Astrocyte (in vitro differentiated cells and primary cell): ENCODE data around the gene SLC12A4. TPM values are rescaled to one million over a fixed set of nuclear protein-coding genes. Genes with fewer than 3 reads are reported as not detected.

Experiments
- DNase-seq: peaks from one replicate; pipeline ENCODE4 v3.0.0-alpha.2; 2010; ENCODE audit warnings: low read depth
- FAIRE-seq: peaks from 2 replicates; lab custom pipeline; 2011; peaks lifted over from hg19 to GRCh38; lab: Jason Lieb, UNC
- H2AFZ ChIP-seq: 2 replicates; pipeline ENCODE4 v1.6.0; 2012; ENCODE audit warnings: low read depth, low read length, inconsistent platforms
- H3K27ac ChIP-seq: 2 replicates; pipeline ENCODE4 v1.5.1; 2011; ENCODE audit warnings: low read depth, low read length, inconsistent platforms
- H3K27me3 ChIP-seq: 2 replicates; pipeline ENCODE4 v1.6.0; 2011; ENCODE audit warnings: low read length, inconsistent platforms; ENCODE audit not compliant: insufficient read depth
- H3K36me3 ChIP-seq: 2 replicates; pipeline ENCODE4 v1.5.1; 2011; ENCODE audit warnings: low read length, inconsistent platforms; ENCODE audit not compliant: insufficient read depth
- H3K4me1 ChIP-seq: 2 replicates; pipeline ENCODE4 v1.5.1; 2011; ENCODE audit warnings: low read length, inconsistent platforms; ENCODE audit not compliant: insufficient read depth
- H3K4me2 ChIP-seq: 2 replicates; pipeline ENCODE4 v1.6.0; 2012; ENCODE audit warnings: low read length, inconsistent platforms
- H3K4me3 ChIP-seq: 2 replicates; pipeline ENCODE4 v1.5.1; 2011; ENCODE audit warnings: low read depth, mild to moderate bottlenecking, low read length, inconsistent platforms; ENCODE audit not compliant: insufficient read depth
- H3K79me2 ChIP-seq: 2 replicates; pipeline ENCODE4 v1.6.0; 2012; ENCODE audit warnings: mild to moderate bottlenecking, low read length, inconsistent platforms; ENCODE audit not compliant: insufficient read depth
- H3K9ac ChIP-seq: 2 replicates; pipeline ENCODE4 v1.6.0; 2012; ENCODE audit warnings: mild to moderate bottlenecking, low read length, inconsistent platforms
- H3K9me3 ChIP-seq: 2 replicates; pipeline ENCODE4 v1.5.1; 2012; ENCODE audit warnings: low read depth, mild to moderate bottlenecking, low read length, inconsistent platforms; ENCODE audit not compliant: insufficient read depth
- H4K20me1 ChIP-seq: 2 replicates; pipeline ENCODE4 v1.6.0; 2012; ENCODE audit warnings: low read length, inconsistent platforms; ENCODE audit not compliant: insufficient read depth
- H3K27ac Mint-ChIP-seq: one replicate; pipeline ENCODE4 v1.8.0; 2021; ENCODE audit warnings: mild to moderate bottlenecking, mixed read lengths; ENCODE audit not compliant: unreplicated experiment
- H3K27me3 Mint-ChIP-seq: one replicate; pipeline ENCODE4 v1.8.0; 2021; ENCODE audit warnings: low read depth, mixed read lengths; ENCODE audit not compliant: unreplicated experiment
- H3K36me3 Mint-ChIP-seq: one replicate; pipeline ENCODE4 v1.8.0; 2021; ENCODE audit warnings: low read depth, mixed read lengths; ENCODE audit not compliant: unreplicated experiment
- H3K4me1 Mint-ChIP-seq: one replicate; pipeline ENCODE4 v1.8.0; 2021; ENCODE audit warnings: low read depth, mixed read lengths; ENCODE audit not compliant: unreplicated experiment
- H3K4me3 Mint-ChIP-seq: one replicate; pipeline ENCODE4 v1.8.0; 2021; ENCODE audit warnings: mild to moderate bottlenecking, moderate library complexity, mixed read lengths; ENCODE audit not compliant: unreplicated experiment
- H3K9me3 Mint-ChIP-seq: one replicate; pipeline ENCODE4 v1.8.0; 2021; ENCODE audit warnings: mild to moderate bottlenecking, mixed read lengths; ENCODE audit not compliant: unreplicated experiment
- CTCF ChIP-seq: IDR thresholded peaks from 2 replicates; pipeline ENCODE4 v1.5.1; 2011; ENCODE audit warnings: low read depth, mild to moderate bottlenecking, inconsistent platforms, low read length, moderate library complexity; ENCODE audit not compliant: insufficient read depth
- EZH2 ChIP-seq: IDR thresholded peaks from 2 replicates; pipeline ENCODE4 v1.6.1; 2012; ENCODE audit warnings: mild to moderate bottlenecking, low read length, inconsistent platforms; ENCODE audit not compliant: insufficient read depth
- total RNA-seq: library from RNA; stranded (reverse); gene quantifications from 2 replicates; pipeline ENCODE4 v1.2.1, GENCODE V29; 2021

SLC12A4 gene
- total RNA-seq, 1 donor from 2014 or later, result 118 TPM

DNA sequence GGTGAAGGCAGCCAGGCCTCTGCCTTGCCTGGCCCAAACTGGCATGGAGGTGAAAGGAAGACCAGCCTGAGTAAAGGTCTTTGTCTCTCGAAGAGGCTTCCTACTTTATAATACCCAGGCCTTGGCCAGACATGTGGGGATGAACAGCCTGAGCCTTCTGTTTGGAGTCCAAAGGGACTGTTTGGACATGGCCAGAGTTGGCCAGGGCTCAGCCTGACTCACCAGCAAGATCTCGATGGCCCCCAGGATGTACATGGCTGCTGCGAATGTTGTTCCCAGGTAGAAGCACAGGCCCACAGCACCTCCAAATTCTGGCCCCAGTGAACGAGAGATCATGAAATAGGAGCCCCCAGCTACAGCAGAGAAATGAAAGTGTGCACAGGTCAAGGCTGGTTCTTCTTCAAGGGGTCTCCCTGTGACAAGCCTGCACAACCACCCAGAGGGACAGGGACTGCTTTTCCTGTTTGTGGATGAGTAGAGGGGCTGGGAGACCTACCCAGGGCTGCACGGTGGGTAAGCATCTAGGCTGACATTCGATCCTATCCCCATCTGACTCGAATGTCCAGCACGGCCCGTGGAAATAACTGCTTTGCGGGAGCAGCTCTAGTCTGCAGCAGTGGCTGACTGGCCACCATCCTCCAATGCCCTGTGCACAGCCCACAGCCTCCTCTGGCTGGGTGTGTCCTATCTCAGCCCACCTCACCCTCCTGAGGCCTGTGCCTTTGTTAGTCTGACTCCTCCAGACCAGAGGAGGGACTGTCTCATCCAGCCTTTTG is 13.8 kb downstream of the SLC12A4 start:
- TF ChIP-seq EZH2 (no peak), CTCF (no peak)

DNA sequence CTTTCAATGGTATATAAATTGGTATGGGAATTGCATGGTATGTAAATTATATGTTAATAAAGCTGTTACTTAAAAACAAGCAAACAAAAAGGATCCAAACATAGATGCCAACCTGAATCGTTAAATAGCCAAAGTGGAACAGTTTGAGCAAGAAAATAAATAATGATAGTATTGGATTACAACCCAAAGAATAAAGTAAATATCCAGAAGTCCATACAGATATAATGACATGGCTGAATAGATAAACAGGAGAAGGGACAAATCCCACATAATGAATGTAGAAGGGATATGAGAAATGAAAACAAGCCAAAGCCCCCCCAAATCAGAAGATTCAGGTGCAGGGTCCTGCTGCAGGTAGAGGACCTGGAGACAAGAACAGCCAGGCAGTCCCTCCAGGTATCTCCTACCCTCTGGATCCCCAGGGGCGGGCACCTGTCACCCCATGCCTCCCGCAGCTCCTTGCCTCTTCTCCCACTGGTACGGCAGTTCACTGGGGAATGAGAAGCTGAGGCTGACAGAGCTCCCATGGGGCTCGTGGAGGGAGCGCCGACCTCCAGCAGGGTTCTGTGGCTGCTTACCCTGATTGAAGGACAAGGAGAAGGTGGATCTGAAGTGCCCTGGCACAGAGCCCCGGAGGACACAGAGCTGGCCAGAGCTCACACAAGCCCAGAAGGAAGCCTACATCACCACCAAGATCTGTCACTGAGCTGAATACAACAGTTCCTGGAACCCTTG is 14.6 kb downstream of the SLC12A4 start:
- Mint-ChIP-seq H3K9me3 (no peaks in the 10 kb centered on the region), H3K4me1 (no peaks in the 10 kb centered on the region), H3K27me3 (no peaks in the 10 kb centered on the region), H3K4me3 (no peak overlapping the region), H3K27ac (no peak overlapping the region), H3K36me3 (peaks cover 22% of the 10 kb centered on the region)
- Histone ChIP-seq H3K36me3 (peaks cover 43% of the 10 kb centered on the region), H3K4me3 (no peak overlapping the region), H3K4me2 (no peak overlapping the region), H4K20me1 (peaks cover 77% of the 10 kb centered on the region), H3K79me2 (peaks cover 17% of the 10 kb centered on the region), H3K9me3 (no peaks in the 10 kb centered on the region), H3K27me3 (no peaks in the 10 kb centered on the region), H3K9ac (no peak overlapping the region), H3K27ac (no peak overlapping the region), H2AFZ (no peak overlapping the region), H3K4me1 (no peaks in the 10 kb centered on the region)
- no peak for DNase-seq
- FAIRE-seq, result no peak
- no peak for TF ChIP-seq EZH2
- TF ChIP-seq CTCF, result no peak

More for the DNA sequence above, 13.8 kb downstream of the SLC12A4 start:
- H3K4me3 Mint-ChIP-seq, result no peak overlapping the region
- no peaks in the 10 kb centered on the region for H3K9me3 Mint-ChIP-seq
- peaks cover 81% of the 10 kb centered on the region for H4K20me1 ChIP-seq
- no peak overlapping the region for H3K9ac ChIP-seq
- no peak overlapping the region for H2AFZ ChIP-seq
- peaks cover 4% of the 10 kb centered on the region for H3K4me1 ChIP-seq
- no peaks in the 10 kb centered on the region for H3K9me3 ChIP-seq
- H3K4me2 ChIP-seq, result no peak overlapping the region
- DNase-seq (no peak), FAIRE-seq (no peak)
- no peaks in the 10 kb centered on the region for H3K27me3 ChIP-seq
- H3K79me2 ChIP-seq, result peaks cover 25% of the 10 kb centered on the region
- H3K36me3 Mint-ChIP-seq, result peaks cover 24% of the 10 kb centered on the region
- H3K36me3 ChIP-seq, result peaks cover 46% of the 10 kb centered on the region
- H3K4me3 ChIP-seq, result no peak overlapping the region
- no peaks in the 10 kb centered on the region for H3K27me3 Mint-ChIP-seq
- H3K27ac Mint-ChIP-seq, result no peak overlapping the region
- H3K4me1 Mint-ChIP-seq, result peaks cover 3% of the 10 kb centered on the region
- no peak overlapping the region for H3K27ac ChIP-seq

DNA sequence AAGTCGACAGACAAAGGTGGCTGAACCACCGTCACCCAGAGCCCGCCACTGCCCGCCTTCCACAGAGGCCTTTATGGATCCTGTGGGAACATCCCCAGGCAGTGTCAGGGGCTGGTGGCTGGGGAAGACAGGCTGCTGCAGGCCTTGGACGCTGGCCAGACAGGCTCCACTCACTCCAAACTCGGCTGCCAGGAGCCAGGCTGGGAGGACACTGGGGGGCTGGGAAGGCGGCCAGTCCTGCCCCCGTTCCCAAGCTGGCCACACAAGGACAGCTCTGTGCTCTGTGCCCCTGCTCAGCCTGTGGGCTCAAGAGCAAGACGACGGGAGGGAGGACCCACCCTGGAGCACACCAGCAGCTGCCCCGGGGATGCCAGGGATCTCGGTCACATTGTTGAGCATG is 17.0 kb downstream of the SLC12A4 start:
- FAIRE-seq (no peak), DNase-seq (no peak)
- Mint-ChIP-seq H3K36me3 (peaks cover 15% of the 10 kb centered on the region), H3K27ac (no peak overlapping the region), H3K4me3 (no peak overlapping the region), H3K9me3 (no peaks in the 10 kb centered on the region), H3K4me1 (no peaks in the 10 kb centered on the region), H3K27me3 (no peaks in the 10 kb centered on the region)
- H3K9me3 ChIP-seq, result no peaks in the 10 kb centered on the region
- H3K36me3 ChIP-seq, result peaks cover 37% of the 10 kb centered on the region
- no peak overlapping the region for H3K4me2 ChIP-seq
- H3K27me3 ChIP-seq, result no peaks in the 10 kb centered on the region
- H4K20me1 ChIP-seq, result peaks cover 82% of the 10 kb centered on the region
- H2AFZ ChIP-seq, result no peak overlapping the region
- H3K4me1 ChIP-seq, result no peaks in the 10 kb centered on the region
- peaks cover 7% of the 10 kb centered on the region for H3K79me2 ChIP-seq
- no peak overlapping the region for H3K4me3 ChIP-seq
- TF ChIP-seq CTCF (no peak), EZH2 (no peak)
- no peak overlapping the region for H3K9ac ChIP-seq
- no peak overlapping the region for H3K27ac ChIP-seq
